ENCODE measurements around the gene DMAC2.
"Not testable (repeated sequence)": the region's sequence is repeated elsewhere in the genome, so short reads cannot be mapped to it uniquely, and the experiment has no call there.

The DMAC2 gene

DNA sequence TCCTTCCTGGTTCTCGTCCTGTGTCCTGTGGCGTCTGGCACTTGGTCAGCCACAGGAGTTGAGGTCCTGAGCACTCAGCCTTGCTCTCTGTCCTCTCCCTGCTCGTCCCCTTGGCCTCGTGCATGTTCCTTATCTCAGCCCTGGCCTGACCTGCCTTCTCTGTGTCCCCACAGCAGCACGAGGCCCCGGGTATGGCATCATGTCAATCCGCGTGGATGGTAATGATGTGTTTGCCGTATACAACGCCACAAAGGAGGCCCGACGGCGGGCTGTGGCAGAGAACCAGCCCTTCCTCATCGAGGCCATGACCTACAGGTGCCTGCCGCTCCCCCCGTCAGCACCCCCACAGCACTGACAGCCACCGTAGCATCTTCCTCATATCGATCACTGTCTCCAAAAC is 17.3 kb downstream of the DMAC2 start:
- DNase-seq (ENCODE audit: low read depth in 2 of 2): no peak

DNA sequence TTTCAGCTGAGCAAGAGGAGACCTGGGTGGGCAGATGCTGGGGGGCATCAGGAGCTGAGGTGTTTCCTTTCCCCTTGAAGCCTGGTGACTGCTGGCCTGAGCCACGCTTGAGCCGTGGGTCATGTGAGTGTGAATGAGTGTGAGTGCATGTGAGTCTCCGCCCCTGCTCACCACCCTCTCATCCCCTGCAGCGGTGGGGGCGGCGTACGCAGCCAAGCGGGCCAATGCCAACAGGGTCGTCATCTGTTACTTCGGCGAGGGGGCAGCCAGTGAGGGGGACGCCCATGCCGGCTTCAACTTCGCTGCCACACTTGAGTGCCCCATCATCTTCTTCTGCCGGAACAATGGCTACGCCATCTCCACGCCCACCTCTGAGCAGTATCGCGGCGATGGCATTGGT is 17.7 kb downstream of the DMAC2 start:
- DNase-seq (ENCODE audit: low read depth in 2 of 2): no peak

DNA sequence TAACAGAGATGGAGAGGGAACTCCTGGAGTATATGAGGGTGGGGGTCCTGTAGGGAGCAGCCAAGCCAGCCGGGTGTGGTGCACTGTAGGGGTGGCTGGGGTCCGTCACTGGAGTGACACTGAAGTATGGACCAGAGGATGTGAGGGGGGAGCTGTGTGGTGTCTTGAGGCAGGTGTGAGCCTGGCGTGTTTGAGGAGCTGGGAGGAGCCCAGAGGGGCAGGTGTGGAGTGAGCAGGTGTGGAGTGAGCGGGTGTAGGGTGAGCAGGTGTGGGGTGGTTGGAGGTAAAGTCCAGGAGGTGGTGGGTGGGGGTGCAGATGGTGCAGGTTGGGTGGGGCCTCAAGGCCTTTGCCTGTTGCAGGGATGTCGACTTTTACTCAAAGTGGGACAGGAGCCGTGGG is 18.4 kb downstream of the DMAC2 start:
- DNase-seq (ENCODE audit: low read depth in 2 of 2): no peak

DNA sequence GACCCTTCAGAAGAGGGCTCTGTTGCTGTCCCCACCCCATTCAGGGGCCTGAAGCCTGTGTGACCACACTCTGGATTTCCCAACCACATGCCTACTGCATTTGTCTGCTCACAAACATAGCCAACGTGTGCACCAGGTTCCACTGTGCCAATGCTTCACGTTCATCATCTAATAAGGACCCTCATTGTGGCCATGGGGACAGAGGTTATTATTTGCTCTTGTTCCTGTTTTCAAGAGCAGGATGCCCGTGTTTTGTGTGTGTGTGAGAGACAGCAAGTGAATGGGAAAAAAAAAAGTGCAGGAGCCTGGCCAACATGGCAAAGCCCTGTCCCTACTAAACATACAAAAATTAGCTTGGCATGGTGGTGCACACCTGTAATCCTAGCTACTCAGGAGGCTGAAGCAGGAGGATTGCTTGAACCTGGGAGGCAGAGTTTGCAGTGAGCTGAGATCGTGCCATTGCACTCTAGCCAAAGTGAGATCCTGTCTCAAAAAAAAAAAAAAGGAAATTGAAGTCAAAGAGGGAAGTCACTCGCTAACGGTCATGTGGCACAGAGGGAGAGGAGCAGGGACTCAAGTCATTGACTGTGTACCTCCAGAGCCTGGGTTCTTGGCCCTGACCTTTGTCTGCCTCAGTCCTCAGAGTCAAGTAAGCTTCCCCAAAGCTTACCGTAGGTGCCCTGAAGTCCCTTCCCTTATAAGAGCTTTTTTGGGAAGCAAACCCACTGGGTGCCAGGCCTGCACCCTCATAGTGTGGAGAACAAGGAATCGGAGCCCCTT is 19.4 kb downstream of the DMAC2 start:
- no peak for DNase-seq (ENCODE audit: low read depth in 2 of 2)

- DNase-seq (ENCODE audit: low read depth in 2 of 2): no peak
Observed at GRCh38 chr19:41416194-41416674, 23.5 kb downstream of the DMAC2 start.

- no peak for DNase-seq (ENCODE audit: low read depth in 2 of 2)
Observed at GRCh38 chr19:41415154-41415571, 24.5 kb downstream of the DMAC2 start.

DNA sequence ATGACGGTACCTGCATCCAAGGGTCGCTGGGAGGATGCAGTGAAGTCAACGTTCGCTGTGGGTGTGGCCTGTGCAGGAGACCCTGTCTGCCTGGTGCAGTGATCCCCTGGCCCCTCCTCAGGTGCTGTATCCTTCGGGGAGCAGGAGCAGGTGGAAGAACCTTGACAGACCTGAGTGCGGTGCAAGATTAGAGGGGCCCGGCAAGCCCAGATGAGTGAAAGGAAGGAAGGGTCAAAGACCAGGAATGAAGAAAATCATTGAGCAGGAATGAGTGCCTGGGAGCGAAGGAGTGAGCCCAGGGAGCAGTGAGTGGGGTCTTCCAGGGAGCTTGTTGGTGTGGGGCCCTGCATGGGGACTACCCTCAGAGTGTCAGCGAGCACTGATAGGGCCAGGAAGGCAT is 25.3 kb downstream of the DMAC2 start:
- no peak for DNase-seq (ENCODE audit: low read depth in 2 of 2)

GRCh38 chr19:41413947-41414346 is 25.8 kb downstream of the DMAC2 start:
- no peak for DNase-seq (ENCODE audit: low read depth in 2 of 2)

- no peak for DNase-seq (ENCODE audit: low read depth in 2 of 2)
Observed at GRCh38 chr19:41412953-41413352, 26.8 kb downstream of the DMAC2 start.

GRCh38 chr19:41411968-41412265 is 27.8 kb downstream of the DMAC2 start:
- DNase-seq (ENCODE audit: low read depth in 2 of 2): no peak

GRCh38 chr19:41411100-41411967 is 28.4 kb downstream of the DMAC2 start:
- no peak for DNase-seq (ENCODE audit: low read depth in 2 of 2)

- DNase-seq (ENCODE audit: low read depth in 2 of 2): no peak
Observed at GRCh38 chr19:41410336-41411054, 29.2 kb downstream of the DMAC2 start.

DNA sequence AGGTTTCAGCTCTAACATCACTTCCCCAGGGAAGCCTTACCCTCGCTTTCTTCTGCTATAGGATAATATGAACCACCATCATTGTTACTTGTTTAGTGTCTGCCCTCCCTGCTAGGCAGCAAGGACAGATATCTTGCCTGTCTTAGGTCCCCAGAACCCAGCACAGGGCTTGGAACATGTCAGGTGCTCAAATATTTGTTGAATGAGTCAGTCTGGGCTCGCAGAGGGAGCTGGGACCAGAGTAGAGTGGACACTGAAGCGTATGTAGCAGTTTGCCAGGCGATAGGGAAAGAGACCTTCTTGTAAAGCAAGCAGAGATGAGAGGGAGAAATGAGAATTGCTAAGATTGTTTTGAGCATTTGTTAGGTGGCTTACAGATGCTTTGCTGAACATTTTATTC is 30.4 kb downstream of the DMAC2 start:
- no peak for DNase-seq (ENCODE audit: low read depth in 2 of 2)

DNA sequence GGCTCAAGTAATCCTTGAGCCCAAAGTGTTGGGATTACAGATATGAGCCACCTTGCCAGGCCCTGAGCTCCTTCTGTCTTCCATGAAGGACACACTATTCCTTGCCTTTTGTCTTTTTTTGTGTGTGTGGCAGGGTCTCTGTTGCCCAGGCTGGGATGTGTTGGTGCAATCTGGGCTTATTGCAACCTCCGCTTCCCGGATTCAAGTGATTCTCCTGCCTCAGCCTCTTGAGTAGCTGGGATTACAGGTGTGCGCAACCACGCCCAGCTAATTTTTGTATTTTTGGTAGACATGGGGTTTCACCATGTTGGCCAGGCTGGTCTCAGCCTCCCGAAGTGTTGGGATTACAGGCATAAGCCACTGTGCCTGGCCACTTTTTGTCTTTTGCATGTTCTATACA is 30.9 kb downstream of the DMAC2 start:
- not testable (repeated sequence) for DNase-seq (ENCODE audit: low read depth in 2 of 2)

DNA sequence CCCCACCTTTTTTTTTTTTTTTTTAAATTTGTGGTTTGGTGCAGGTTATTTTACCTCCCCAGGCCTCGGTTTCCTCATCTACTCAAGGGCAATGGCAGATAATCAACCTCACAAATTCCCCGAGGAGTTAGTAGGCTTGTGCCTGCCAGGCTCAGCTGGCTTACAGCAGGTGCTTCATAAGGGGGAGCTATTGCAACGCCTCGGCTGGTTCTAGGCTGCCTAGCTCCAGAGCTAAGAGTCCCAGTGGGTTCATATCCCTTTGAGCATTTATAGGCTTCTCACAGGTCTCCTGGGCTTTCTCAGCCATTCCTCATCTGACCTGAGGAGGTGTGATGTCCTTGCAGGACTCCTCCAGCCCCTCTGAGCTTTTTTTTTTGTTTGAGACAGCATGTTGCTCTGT is 31.5 kb downstream of the DMAC2 start:
- DNase-seq (ENCODE audit: low read depth in 2 of 2): no peak

DNA sequence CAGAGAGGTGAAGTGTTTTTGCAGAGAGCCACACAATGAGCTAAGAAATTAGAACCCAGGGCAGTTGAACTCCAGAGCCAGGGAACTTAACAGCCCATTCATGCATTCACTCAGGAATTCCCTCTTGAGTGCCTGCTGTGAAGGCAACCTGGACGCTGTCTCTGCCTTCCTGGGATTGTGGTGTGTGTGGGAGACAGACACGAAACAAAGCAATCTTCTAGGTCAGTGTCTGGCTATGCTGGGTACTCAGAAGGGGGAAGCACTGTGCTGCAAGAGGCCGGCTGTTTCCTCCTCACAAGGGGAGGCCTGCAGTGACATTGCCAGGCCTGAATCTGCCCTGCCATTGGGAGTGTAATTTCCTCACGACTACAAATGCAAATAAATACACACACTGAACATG is 32.4 kb downstream of the DMAC2 start:
- DNase-seq (ENCODE audit: low read depth in 2 of 2): no peak

- no peak for DNase-seq (ENCODE audit: low read depth in 2 of 2)
Observed at GRCh38 chr19:41405776-41406175, 33.9 kb downstream of the DMAC2 start.

DNA sequence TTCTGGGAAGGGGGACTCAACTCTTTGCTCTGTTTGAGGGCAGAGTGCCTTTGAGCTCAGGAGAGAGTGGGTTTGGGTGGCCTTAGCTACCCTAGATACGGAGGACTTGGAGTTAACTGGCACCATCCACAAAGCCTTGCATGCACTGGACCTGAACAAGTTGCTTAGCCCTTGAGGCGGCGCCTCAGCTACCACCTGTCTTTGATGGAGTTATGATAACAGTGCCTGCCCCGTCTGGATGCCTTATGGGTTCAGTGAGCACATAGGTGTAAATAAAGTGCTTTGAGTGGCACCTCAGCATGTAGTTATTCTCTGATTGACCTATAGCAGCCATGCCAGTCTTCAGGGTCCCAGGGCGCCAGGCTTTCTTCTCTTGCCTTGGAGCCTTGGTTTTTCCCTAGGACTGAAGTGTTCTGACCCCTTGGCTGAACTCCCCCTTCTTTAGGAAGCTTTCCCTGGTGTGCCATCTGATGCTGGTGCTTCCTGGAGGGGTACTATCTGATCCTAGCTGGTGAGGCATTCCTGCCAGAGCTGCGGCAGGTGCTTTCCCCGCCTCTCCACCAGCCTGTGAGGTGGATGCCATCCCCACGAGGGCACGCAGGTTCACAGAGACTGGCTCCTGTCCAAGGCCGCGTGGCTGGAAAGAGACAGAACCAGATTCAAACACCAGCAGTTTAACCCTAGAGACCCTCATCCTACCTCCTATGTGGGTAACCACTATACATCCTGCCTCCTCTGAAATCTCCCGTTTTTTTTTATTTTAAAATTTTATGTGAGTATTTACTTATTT is 36.3 kb downstream of the DMAC2 start:
- no peak for DNase-seq (ENCODE audit: low read depth in 2 of 2)

DNA sequence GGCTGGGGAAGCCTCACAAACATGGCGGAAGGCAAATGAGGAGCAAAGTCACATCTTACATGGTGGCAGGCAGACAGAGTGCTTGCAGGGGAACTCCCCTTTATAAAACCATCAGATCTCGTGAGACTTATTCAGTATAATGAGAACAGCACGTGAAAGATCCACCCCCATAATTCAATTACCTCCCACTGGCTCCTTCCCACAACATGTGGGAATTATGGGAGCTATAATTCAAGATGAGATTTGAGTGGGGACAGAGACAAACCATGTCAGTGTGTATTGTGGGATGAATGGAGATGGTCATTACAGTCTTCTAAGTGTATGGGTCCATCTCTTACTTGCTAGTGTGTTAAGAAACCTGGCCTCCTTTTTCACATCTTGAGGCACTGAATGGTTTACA is 37.7 kb downstream of the DMAC2 start:
- no peak for DNase-seq (ENCODE audit: low read depth in 2 of 2)

DNA sequence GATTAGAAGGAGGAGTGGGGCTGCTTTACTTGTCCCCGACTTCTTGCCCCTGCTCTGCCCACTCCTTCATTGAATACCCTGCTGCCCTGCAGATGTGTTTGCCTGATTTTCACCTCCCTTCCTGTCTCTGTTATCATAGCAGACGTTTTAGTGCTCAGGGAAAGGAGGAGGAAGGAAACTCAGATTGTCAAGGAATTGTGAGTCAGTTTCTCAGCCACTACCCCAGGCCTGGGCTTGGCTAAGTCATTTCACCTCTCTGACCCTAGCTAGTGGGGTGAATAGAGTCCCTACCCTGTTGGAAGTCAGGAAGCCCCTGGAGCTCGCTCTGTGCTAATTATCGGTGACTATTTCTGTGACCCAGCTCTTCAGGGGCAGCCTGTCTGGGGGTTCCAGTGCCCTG is 38.2 kb downstream of the DMAC2 start:
- no peak for DNase-seq (ENCODE audit: low read depth in 2 of 2)

- DNase-seq (ENCODE audit: low read depth in 2 of 2): no peak
Observed at GRCh38 chr19:41399525-41399924, 40.2 kb downstream of the DMAC2 start.

- DNase-seq (ENCODE audit: low read depth in 2 of 2): no peak
Observed at GRCh38 chr19:41399091-41399490, 40.6 kb downstream of the DMAC2 start.
